ENCODE data around the gene RETREG3. TPM values are rescaled to one million over a fixed set of nuclear protein-coding genes. Genes with fewer than 3 reads are reported as not detected.
"Not testable (repeated sequence)": the region's sequence is repeated elsewhere in the genome, so short reads cannot be mapped to it uniquely, and the experiment has no call there.

Gene RETREG3
- total RNA-seq, 6 donors from 2014 or later: 47.1 to 89.7 (median 59.9) TPM

DNA sequence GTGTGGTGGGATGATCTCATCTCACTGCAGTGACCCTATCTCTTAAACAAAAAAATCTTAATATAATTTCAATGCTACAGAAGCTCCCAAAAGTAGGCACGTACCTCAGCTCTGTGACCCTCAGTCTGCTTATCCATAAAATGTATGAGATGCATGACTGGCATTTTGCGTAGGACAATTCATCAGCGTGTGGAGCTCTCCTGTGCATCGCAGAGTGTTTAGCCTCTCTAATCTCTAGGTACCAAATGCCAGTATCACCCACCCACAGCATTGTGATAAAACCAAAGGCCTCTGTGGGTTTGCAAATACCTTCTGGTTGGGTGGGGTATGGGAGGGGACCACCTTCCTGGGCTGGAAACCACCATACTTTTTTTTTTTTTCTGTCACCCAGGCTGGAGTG is 30.9 kb upstream of the RETREG3 start:
- ATAC-seq (ENCODE audit: low FRiP score in 2 of 2) (no peak), DNase-seq (no peak)
- no peaks in the 10 kb centered on the region for H3K27me3 ChIP-seq
- TF ChIP-seq POLR2AphosphoS5 (IDR thresholded peaks at IDR 0.05) (no peak), EP300 (IDR thresholded peaks at IDR 0.05) (no peak), POLR2A (IDR thresholded peaks at IDR 0.05) (no peak), CTCF (IDR thresholded peaks at IDR 0.05) (no peak)
- WGBS, 2 donors: 88 to 90% methylated on average over 4 of the region's 4 CpGs
- no peaks in the 10 kb centered on the region for H3K4me1 ChIP-seq
- no peaks in the 10 kb centered on the region for H3K9me3 ChIP-seq
- no peak overlapping the region for H3K27ac ChIP-seq
- H3K36me3 ChIP-seq: no peaks in the 10 kb centered on the region
- H3K4me3 ChIP-seq: no peak overlapping the region

DNA sequence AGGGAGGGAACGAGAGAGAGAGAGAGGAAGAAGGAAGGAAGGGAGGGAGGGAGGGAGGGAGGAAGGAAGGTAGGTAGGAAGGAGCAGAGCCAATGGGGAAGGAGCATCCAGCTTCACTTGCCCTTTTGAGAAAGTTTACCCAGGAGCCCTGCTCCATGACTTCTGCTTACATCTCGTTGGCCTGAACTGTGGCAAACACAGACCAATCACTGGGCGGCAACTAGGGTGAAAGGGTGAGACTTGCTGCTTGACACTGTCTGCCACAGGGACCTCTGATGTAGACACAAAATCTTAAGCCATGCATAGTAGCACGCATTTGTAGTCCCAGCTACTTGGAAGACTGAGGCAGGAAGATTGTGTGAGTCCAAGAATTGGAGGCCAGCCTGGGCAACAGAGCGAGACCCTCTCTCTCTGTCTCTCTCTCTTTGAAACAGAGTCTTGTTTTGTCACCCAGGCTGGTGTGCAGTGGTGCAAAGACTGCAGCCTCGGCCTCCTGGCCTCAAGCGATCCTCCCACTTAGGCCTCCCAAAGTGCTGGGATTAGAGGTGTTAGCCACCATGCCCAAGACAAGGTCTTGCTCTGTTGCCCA is 30.4 kb upstream of the RETREG3 start:
- 69 to 84% methylated on average over 5 to 6 of the region's 7 CpGs for WGBS, 2 donors
- Histone ChIP-seq H3K4me1 (no peaks in the 10 kb centered on the region), H3K9me3 (no peaks in the 10 kb centered on the region), H3K27ac (no peak overlapping the region), H3K4me3 (no peak overlapping the region), H3K27me3 (no peaks in the 10 kb centered on the region), H3K36me3 (no peaks in the 10 kb centered on the region)
- TF ChIP-seq EP300 (IDR thresholded peaks at IDR 0.05) (no peak), POLR2A (IDR thresholded peaks at IDR 0.05) (no peak)
- ATAC-seq (ENCODE audit: low FRiP score in 2 of 2): no peak
- no peak for DNase-seq

- H3K27ac ChIP-seq: no peak overlapping the region
- H3K27me3 ChIP-seq: no peaks in the 10 kb centered on the region
- H3K36me3 ChIP-seq: no peaks in the 10 kb centered on the region
- no peaks in the 10 kb centered on the region for H3K4me1 ChIP-seq
- no peak for DNase-seq
- no peak for ATAC-seq (ENCODE audit: low FRiP score in 2 of 2)
- no peaks in the 10 kb centered on the region for H3K9me3 ChIP-seq
- TF ChIP-seq CTCF (IDR thresholded peaks at IDR 0.05) (no peak), EP300 (IDR thresholded peaks at IDR 0.05) (no peak), POLR2A (IDR thresholded peaks at IDR 0.05) (no peak), POLR2AphosphoS5 (IDR thresholded peaks at IDR 0.05) (no peak)
- 80 to 89% methylated on average over 9 of the region's 9 CpGs for WGBS, 2 donors
- H3K4me3 ChIP-seq: no peak overlapping the region
These were observed 23.8 kb upstream of the RETREG3 start for GRCh38 chr17:42632949-42633444.

GRCh38 chr17:42629411-42630009 is 20.3 kb upstream of the RETREG3 start:
- H3K27ac ChIP-seq: peak overlapping the region in 2 of 4 donors; percentile 42 to 51
- no peaks in the 10 kb centered on the region for H3K4me1 ChIP-seq
- TF ChIP-seq EP300 (IDR thresholded peaks at IDR 0.05) (no peak), POLR2AphosphoS5 (IDR thresholded peaks at IDR 0.05) (peak in 1 of 2 donors; percentile 13)
- WGBS, 2 donors: 60 to 73% methylated on average over 3 of the region's 3 CpGs
- H3K27me3 ChIP-seq: no peaks in the 10 kb centered on the region
- no peaks in the 10 kb centered on the region for H3K36me3 ChIP-seq
- no peak for DNase-seq
- H3K9me3 ChIP-seq: no peaks in the 10 kb centered on the region
- no peak for ATAC-seq (ENCODE audit: low FRiP score in 2 of 2)
- H3K4me3 ChIP-seq: no peak overlapping the region

DNA sequence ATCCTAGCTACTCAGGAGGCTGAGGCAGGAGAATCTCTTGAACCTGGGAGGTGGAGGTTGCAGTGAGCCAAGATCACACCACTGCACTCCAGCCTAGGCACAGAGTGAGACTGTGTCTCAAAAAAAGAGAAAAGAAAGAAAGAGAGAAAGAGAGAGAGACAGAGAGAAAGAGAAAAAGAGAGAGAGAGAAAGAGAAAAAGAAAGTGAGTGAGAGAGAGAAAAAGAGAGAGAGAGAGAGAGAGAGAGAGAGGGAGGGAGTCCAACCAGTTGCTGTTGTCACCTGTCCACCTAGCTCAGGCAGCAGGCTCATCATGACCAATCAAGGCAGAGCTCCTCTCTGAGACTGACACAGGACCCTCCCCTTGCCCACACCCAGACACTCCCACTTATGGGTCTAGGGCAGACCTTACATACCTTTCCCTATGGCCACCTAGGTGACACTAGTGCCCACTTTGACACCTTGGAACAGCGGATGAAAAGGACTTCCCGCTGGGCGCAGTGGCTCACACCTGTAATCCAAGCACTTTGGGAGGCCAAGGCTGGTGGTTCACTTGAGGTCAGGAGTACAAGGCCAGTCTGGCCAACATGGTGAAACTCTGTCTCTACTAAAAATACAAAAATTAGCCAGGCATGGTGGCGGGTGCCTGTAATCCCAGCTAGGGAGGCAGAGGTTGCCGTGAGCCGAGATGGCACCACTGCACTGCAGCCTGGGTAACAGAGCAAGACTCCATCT is 18.0 kb upstream of the RETREG3 start:
- not testable (repeated sequence) for H3K9me3 ChIP-seq

GRCh38 chr17:42623732-42624596 is 14.8 kb upstream of the RETREG3 start:
- no peak for ATAC-seq (ENCODE audit: low FRiP score in 2 of 2)

More for the DNA sequence above, 18.0 kb upstream of the RETREG3 start:
- not testable (repeated sequence) for DNase-seq; H3K36me3 ChIP-seq; H3K27ac ChIP-seq; H3K4me1 ChIP-seq; H3K4me3 ChIP-seq; H3K27me3 ChIP-seq; ATAC-seq (ENCODE audit: low FRiP score in 2 of 2)
- WGBS, 2 donors: 91 to 92% methylated on average over 5 to 6 of the region's 6 CpGs

More at GRCh38 chr17:42623732-42624596, 14.8 kb upstream of the RETREG3 start:
- Histone ChIP-seq H3K36me3 (no peaks in the 10 kb centered on the region), H3K27ac (no peak overlapping the region), H3K4me3 (no peak overlapping the region), H3K27me3 (no peaks in the 10 kb centered on the region), H3K4me1 (peaks cover 0 to 3% (median under 1%) of the 10 kb centered on the region in 4 donors), H3K9me3 (no peaks in the 10 kb centered on the region)
- no peak for DNase-seq
- TF ChIP-seq CTCF (IDR thresholded peaks at IDR 0.05): no peak
- TF ChIP-seq POLR2AphosphoS5 (IDR thresholded peaks at IDR 0.05): no peak
- no peak for TF ChIP-seq EP300 (IDR thresholded peaks at IDR 0.05)
- TF ChIP-seq POLR2A (IDR thresholded peaks at IDR 0.05): no peak
- 82 to 85% methylated on average over 7 of the region's 7 CpGs for WGBS, 2 donors

Measured in upper lobe of left lung (tissue), 6 donors.